Iris pigment epithelial cell (primary cell): ENCODE data around the gene SLX4IP.
A peak's percentile ranks its signal among the peaks of the same experiment; 100 is the strongest.

ENCODE experiments used
- DNase-seq: peaks from one replicate; pipeline ENCODE4 v3.0.0-alpha.2; 2011; ENCODE audit warnings: low read depth

The SLX4IP gene

DNA sequence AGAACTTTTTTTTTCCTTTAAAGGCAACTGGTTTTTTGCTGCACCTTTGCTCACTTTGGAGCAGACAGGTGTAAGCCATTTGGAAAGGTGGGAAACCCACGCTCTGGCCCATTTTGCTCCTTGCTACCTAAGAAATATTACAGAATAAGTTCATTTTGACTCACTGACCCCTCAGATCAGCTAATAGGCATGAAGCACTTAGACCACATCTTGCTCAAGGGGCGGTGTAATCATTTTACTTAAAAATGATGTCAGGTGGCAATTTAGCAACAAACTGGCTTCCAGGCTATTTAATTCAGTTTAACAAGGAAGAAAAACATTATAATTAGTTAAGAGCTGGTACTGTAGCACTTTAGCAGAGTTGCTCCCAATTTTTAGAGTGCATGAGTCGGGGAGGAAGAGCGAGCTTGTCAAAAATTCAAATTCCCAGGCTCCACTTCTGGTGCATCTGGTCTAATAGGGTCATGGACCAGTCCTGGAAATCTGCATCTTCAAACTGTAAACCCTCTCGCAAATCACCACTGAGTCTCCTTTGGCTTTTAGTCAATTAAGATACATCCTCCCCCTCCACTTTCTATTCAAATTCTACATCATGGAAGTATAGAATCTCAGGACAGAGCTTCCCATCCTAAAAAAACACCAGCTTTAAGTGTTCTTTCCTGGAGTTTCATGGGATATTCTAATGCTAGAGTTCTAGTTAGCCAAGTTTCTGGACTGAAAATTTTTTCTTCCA, 200.5 kb downstream of the SLX4IP start:
- DNase-seq: peak; percentile 56

DNA sequence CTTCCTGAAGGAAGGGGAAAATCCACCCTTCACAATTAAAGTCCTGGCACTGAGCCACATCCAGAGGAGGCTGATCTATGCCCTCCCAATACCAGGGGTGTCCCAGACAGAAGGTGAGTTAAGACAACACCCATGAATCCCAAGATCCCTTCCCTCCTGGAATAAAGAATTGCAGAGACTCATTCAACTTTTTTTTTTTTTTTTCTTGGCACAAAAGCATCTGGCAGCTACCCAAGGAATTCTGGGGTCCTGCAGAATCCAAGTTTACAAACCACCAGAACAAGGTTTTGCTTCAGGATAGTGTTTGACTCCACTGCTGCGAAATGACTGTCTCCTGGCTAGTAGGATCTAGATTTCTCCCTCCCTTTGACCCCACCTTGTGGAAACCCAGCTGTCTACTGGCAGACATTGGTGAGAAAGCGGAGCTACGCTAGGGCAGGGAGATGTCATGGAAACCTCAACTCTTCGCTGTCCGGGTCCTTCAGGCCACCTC, 201.3 kb downstream of the SLX4IP start:
- DNase-seq: peak; percentile 68

GRCh38 chr20:10637031-10637559, 202.0 kb downstream of the SLX4IP start:
- DNase-seq: peak; percentile 74

DNA sequence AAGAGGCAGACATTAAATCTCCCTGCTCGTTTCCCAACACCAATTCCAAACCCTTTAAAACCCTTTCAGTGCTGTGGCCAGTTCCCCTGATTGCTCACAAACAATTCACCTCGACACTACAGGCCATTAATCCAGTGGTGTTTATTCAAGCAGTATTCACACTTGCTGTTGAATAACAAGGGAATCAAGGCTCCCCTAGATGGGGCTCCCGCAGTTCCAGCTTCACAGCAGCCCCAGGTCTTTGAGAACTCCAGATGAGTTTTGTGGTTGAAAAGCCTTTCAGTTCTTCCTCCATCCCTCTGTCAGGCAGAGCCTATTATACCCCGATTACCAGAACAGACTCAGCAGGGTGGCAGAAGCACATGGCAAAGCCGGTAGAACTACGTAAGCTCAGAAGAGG, 202.5 kb downstream of the SLX4IP start:
- DNase-seq: no peak

DNA sequence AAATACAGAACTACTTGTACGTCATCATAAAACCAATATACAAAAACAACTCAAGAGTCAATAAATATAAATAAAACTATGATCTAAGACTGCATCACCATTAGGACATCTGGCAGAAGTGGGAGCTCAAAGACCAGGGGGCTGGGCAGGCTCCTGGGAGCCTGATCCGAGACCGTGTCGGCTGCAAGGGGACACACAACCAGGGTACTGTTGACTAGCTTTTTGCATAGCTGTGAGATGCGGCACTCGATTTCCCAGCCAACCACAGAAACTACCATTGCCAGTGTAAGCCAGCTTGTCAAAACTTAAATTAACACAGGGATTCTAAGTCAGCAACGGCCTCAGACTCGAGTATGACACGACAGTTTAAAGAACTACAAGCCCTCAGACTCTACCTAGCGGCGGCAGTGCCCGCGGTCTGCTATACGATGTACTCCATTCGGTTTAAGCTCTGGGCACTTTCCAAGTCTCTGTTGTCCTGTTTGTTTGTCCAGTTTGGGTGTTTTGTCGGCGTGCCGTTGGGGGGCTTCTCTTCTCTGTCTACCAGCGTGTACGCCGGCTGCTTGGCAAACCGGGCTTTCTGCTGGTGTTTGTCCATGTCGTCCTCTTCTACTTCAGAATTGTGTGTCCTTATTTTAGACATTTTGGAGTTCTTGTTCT, 204.1 kb downstream of the SLX4IP start:
- DNase-seq: no peak

GRCh38 chr20:10639737-10640556, 204.8 kb downstream of the SLX4IP start:
- DNase-seq: no peak

GRCh38 chr20:10640897-10641296, 205.8 kb downstream of the SLX4IP start:
- DNase-seq: no peak

GRCh38 chr20:10641467-10641866, 206.4 kb downstream of the SLX4IP start:
- no peak for DNase-seq

DNA sequence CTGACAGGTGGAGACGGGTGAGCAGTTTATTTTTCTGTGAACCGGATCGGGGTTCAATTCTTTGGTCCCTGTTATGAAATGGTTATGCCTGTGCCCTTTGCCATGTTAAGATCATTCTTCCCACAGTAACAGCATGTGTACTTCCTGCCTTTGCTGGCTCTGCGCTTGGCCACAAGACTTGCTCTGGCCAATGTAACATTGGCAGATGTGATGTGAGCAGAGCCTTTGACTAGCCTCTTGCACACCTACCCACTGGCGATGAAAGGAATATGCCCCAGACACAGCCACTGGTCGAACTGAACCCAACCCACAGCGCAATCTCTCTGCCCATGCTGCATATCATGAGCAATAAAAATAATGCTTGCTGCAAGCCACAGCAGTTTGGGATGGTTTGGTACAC, 206.8 kb downstream of the SLX4IP start:
- DNase-seq: no peak

GRCh38 chr20:10642856-10643559, 207.9 kb downstream of the SLX4IP start:
- DNase-seq: no peak

DNA sequence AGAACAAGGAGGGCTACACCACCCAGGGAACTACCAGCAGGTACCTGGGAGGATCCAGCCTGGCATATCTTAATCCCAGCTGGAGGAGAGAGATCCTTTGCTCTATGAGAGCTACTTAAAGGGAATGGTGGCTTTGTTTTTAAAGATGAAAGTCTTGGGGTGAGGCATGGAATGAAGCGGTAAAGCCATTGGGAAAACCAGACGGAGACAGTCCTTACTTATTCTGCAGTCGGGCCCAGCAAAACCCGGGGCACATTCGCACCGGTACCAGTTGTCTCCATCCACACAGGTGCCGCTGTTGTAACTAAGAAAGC, 208.4 kb downstream of the SLX4IP start:
- DNase-seq: no peak

GRCh38 chr20:10644458-10645204, 209.5 kb downstream of the SLX4IP start:
- no peak for DNase-seq

DNA sequence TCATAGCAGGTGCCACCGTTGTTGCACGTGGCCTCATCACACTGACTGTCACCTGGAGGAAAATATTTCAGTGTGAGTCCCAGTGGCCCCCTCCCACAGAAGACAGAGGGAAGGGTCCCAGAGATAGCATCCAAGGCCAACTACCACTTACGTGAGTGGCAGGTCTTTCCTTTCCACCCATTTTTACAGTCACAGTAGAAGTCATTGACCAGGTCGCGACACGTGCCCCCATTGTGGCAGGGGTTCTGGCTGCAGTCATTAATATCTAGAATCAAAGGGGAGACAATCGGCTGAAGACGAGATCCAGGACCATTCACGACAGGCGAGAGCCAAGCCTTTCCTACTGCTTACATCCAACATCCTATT, 210.1 kb downstream of the SLX4IP start:
- no peak for DNase-seq

DNA sequence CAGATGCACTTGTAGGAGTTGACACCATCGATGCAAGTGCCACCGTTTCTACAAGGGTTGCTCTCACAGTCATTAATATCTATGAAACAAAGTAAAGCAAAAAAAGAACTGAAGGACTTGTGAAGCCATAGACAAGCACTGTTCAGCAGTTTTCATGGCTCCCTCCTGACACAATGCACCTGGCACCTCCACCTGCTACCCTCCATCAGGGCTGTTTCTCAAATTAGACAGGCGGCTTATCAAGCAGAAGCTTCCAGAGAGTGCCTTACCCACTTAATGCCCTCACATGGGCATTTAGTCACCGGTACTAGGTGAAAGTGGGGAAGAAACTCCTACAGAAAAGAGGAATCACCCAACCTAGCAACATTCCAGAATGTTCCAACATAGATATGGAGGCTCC, 210.9 kb downstream of the SLX4IP start:
- DNase-seq: no peak

DNA sequence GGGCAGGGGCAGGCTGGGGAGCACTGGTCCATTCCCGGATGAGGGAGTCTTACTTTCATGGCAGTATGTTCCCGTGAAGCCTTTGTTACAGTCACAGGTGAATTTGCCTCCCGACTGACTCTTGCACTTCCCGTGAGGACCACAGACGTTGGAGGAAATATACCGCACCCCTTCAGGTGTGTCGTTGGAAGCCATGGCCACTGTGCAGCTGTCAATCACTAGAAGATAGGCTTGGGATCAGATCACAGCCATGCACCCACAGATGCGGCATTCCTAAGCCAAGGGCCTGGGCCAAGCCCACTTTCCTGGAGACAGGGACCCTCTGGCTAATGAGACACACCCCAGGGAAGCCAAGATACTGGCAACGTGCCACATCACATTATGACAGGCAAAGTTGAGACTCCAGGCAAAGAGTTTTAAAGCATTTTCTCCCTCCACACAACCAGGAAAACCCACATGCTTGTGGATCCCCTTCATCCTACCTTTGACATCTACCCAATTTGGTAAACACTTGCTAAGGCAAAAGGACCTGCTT, 211.8 kb downstream of the SLX4IP start:
- DNase-seq: no peak

DNA sequence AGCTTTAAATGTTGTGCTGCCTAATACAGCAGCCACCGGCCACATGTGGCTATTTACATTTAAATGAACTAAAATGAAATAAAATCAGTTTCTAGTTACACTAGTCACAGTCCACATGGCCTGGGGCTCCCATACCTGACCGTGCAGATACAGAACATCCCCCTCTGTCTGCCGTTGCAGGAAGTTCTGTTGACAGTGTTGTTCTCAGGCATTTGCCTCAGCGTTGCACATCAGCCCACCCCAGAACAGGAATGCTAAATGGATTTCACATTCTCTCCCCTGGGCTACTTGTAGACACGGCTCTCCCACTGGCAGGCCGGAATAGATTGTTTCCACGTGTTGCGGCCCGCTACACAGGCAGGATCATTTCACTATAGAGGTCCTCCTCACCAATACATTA, 212.4 kb downstream of the SLX4IP start:
- DNase-seq: peak; percentile 59

GRCh38 chr20:10647909-10648308, 212.8 kb downstream of the SLX4IP start:
- no peak for DNase-seq

DNA sequence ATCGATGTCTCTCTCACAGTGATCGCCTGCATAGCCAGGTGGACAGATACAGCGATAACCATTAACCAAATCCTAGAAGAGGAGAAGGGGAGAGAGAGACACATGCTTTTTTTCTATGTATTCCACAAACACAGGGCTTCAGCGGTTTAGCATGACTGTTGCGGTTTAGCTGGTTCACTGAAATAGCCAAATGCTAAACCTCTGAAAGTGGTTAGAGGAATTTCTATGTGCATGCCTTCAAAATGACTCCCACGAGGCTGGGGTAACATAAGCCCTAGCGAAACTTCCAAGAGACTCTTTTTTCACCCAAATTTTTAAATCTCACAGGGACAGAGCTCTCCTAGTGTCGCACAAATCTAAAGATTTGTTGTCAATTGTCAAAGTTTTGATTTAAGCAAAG, 213.5 kb downstream of the SLX4IP start:
- peak; percentile 91 for DNase-seq

GRCh38 chr20:10649080-10649796, 214.1 kb downstream of the SLX4IP start:
- no peak for DNase-seq

DNA sequence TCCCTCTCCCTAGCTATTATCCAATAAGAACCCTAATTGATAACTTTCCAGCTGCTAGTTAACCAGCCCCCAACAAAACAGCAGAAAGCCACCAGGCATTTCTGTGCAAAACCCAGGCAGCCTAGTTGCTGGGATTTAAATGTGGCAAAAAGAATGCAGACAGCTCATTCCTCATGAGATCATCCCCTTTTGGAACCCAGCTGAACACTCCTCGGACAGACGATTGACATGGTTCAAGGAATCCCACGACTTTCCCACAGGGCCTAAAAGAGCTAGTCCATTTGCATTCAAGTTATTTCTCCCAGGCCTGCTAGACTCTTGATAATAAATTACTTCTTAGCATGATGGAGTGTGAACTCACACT, 214.7 kb downstream of the SLX4IP start:
- peak; percentile 76 for DNase-seq
